DMS153 (cell line): ENCODE results near the gene KCTD1.

Source experiments
- DNase-seq: peaks from one replicate; lab custom pipeline; 2025; lab: John Stamatoyannopoulos, UW

The KCTD1 gene

GRCh38 chr18:26524002-26524401, 24.4 kb downstream of the KCTD1 start:
- no peak for DNase-seq

GRCh38 chr18:26521617-26522016, 26.7 kb downstream of the KCTD1 start:
- no peak for DNase-seq

- DNase-seq = no peak
These were observed 27.4 kb downstream of the KCTD1 start for GRCh38 chr18:26520974-26521373.

GRCh38 chr18:26519114-26519513, 29.2 kb downstream of the KCTD1 start:
- DNase-seq = no peak

GRCh38 chr18:26516964-26517363, 31.4 kb downstream of the KCTD1 start:
- no peak for DNase-seq

- no peak for DNase-seq
These were observed 32.5 kb downstream of the KCTD1 start for GRCh38 chr18:26515643-26516487.

GRCh38 chr18:26511339-26512071, 36.8 kb downstream of the KCTD1 start:
- DNase-seq = peak; percentile 81

GRCh38 chr18:26510337-26510736, 38.0 kb downstream of the KCTD1 start:
- DNase-seq = no peak

- no peak for DNase-seq
These were observed 42.3 kb downstream of the KCTD1 start for GRCh38 chr18:26506012-26506411.

- peak; percentile 47 for DNase-seq
These were observed 43.5 kb downstream of the KCTD1 start for GRCh38 chr18:26504831-26505230.

- no peak for DNase-seq
These were observed 45.0 kb downstream of the KCTD1 start for GRCh38 chr18:26503382-26503781.

- DNase-seq = no peak
These were observed 45.5 kb downstream of the KCTD1 start for GRCh38 chr18:26502823-26503222.

- no peak for DNase-seq
These were observed 50.5 kb downstream of the KCTD1 start for GRCh38 chr18:26497866-26498265.

GRCh38 chr18:26496528-26496927, 51.8 kb downstream of the KCTD1 start:
- DNase-seq = no peak

- no peak for DNase-seq
These were observed 53.1 kb downstream of the KCTD1 start for GRCh38 chr18:26495287-26495686.

- DNase-seq = no peak
These were observed 55.3 kb downstream of the KCTD1 start for GRCh38 chr18:26493021-26493420.

- no peak for DNase-seq
These were observed 57.0 kb downstream of the KCTD1 start for GRCh38 chr18:26491194-26491816.

- no peak for DNase-seq
These were observed 58.5 kb downstream of the KCTD1 start for GRCh38 chr18:26489881-26490280.

- DNase-seq = no peak
These were observed 59.2 kb downstream of the KCTD1 start for GRCh38 chr18:26489191-26489590.

GRCh38 chr18:26488417-26489009, 59.8 kb downstream of the KCTD1 start:
- DNase-seq = no peak

GRCh38 chr18:26487437-26487836, 60.9 kb downstream of the KCTD1 start:
- no peak for DNase-seq

GRCh38 chr18:26483633-26484032, 64.7 kb downstream of the KCTD1 start:
- DNase-seq = no peak
